Non-pigmented ciliary epithelial cell (primary cell): ENCODE results near the gene MAP4K5.
"Not testable (repeated sequence)": the region's sequence is repeated elsewhere in the genome, so short reads cannot be mapped to it uniquely, and the experiment has no call there.

Experiments used
- DNase-seq: peaks from one replicate; pipeline ENCODE4 v3.0.0-alpha.2; 2010; ENCODE audit warnings: low read depth

Gene MAP4K5

DNA sequence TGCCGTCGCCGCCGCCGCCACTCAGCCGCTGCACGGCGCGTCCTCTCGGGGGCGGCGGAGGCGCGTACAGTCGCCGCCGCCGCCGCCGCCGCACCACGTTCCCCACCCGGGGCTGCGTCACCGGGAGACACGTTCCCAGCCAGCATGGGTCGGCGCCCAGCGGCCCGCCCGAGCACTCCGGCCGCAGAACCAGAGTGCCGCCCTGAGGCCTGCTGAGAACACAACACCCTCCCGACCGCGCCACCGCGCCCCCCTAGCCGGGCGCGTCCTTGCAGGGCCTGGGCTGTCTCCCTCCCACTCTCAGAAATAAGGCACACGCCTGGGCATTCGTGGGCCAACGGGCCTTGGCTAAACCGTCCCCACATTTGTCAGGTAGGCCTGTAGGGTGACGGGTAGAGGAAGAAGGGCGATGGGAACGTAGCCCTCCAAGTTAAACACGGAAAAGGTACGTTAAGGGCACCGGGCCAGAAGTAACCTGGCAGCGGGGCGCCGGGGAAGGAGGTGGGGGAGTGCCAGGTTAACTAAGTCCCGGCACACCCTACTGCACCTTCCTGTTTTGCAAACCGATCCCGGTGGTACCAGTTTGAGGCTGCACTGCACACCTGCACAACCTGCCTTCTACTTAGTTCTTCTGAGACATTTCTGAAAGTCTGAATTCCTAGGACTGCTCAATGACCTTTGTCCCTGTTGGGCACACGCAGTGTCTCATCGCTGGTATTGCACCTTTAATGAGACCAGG, at the start of gene MAP4K5:
Gene MAP4K5, minus strand, starts transcription at position 68 of the 739 bp plus-strand sequence. CDS start 520 bp downstream, outside the sequence.
- DNase-seq, result peak; percentile 54

DNA sequence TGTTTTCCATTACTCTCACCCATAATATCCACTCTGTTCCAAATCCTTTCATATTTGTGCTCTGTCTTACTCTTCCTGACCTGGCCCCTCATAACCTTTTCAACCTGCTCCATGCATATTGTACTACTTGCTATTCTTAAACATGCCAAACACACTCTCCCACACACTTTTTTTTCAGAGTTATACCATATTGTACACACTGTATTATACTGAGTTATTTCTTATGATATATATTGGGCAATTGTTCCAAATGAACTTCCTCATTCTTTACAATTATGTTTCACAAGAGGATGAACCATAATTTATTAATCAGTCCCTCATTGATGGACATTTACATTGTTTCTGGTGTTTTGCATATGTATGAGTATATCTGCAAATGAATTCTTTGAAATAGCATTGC, 46.1 kb upstream of the MAP4K5 start:
- no peak for DNase-seq

DNA sequence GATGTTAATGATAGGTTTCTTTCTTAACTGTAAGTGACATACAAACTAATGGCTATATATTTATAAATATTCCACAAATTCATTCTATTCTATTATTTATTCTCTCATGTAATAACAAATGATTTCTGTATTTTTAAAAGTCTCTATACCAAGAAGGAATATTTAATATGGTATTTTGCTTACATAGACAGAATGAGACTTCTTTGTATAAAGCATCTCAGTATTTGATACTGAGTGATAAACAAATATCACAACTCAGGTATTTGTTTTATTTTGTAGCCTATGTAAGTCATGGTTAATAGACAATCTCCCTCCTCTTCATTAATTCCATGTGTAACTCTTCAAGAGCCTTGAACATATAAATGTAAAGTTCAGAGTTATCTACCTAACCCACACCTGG, 45.6 kb upstream of the MAP4K5 start:
- no peak for DNase-seq

DNA sequence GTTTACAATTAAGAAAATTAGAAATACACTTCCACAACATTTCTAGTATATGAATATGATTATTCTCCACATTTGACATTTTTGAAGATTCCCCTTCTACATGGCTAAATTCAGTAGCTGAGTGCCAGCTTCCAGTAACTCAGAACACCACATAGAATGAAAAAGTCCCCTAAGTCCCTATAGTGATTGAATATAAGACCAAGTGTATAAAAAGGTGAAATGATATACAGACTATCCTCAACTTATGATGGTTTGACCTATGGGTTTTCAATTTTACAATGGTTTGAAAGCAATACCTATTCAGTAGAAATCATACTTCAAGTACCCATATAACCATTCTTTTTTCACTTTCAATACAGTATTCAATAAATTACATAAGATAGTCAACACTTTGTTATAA, 43.4 kb upstream of the MAP4K5 start:
- DNase-seq, result no peak

DNA sequence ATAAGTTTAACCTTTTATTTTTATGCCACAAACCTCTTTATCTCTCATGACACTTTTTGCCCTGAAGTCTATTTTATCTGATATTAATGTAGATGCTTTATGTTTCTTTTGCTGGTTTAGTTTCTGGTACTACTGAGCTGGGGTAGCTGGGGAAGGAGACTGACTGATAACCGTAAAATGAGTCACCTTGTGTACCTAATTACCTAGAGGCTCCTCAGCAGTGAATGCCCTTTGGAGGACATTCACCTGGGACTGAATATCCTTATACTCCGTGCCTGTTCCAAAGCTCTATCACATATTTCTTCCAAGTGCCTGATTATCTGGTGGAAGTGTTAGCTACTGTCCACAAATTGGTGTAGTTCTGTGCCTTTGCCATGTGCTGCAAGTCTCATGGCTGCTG, 41.5 kb upstream of the MAP4K5 start:
- no peak for DNase-seq

DNA sequence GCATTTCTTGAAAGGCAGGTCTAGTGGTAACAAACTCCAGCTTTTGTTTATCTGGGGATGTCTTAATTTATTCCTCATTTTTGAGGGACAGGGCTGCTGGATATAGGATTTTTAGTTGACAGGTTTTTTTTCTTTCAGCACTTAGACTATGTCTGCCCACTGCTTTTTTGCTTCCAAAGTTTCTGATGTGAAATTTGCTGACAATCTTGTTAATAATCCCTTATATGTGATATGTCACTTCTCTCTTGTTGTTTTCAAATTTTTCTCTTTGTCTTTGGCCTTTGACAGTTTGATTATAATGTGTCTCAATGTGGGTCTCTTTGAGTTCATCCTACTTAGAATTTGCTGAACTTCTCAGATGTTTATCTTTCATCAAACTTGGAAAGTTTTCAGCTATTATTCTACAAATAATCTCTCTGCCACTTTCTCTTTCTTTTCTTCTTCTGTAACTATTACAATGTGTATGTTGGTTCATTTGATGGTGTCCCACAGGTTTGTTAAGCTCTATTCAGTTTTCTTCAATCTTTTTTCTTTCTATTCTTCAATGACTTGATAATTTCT, 37.4 kb upstream of the MAP4K5 start:
- DNase-seq, result no peak

DNA sequence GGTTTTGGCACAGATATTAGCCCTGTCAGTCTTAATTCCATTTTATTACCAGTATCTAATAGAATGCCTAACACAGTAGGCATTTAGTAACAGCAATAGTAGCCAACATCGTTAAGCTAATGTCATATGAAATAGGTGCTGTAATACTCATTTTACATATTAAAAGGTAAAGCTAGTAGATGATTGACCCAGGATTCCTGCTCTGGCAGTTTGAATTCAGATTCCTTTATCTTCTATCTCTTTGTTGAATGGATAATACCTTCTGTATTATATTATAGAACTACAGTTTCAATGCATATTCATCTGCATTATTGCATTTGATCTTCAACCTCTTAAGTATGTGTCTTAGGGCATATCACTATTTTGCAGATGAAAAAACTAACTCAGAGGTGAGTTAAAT, 30.5 kb upstream of the MAP4K5 start:
- DNase-seq, result no peak

DNA sequence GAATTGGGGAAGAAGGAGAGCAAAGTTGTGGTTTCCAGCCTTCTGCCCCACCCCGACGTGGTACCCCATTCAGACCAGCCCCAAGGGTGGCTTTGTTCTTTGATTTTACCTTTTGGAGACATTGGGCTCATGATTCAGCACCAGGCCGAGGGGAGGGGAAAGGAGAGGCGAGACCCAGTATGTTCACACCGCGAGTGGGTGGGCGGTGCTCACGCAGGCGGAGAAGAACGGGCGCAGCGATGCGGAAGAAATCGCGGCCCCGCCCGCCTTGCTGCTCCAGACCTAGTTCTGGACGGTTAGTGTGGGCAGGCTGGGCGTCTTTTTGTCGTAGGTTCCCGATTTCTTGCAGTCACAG, 28.5 kb upstream of the MAP4K5 start:
- no peak for DNase-seq

DNA sequence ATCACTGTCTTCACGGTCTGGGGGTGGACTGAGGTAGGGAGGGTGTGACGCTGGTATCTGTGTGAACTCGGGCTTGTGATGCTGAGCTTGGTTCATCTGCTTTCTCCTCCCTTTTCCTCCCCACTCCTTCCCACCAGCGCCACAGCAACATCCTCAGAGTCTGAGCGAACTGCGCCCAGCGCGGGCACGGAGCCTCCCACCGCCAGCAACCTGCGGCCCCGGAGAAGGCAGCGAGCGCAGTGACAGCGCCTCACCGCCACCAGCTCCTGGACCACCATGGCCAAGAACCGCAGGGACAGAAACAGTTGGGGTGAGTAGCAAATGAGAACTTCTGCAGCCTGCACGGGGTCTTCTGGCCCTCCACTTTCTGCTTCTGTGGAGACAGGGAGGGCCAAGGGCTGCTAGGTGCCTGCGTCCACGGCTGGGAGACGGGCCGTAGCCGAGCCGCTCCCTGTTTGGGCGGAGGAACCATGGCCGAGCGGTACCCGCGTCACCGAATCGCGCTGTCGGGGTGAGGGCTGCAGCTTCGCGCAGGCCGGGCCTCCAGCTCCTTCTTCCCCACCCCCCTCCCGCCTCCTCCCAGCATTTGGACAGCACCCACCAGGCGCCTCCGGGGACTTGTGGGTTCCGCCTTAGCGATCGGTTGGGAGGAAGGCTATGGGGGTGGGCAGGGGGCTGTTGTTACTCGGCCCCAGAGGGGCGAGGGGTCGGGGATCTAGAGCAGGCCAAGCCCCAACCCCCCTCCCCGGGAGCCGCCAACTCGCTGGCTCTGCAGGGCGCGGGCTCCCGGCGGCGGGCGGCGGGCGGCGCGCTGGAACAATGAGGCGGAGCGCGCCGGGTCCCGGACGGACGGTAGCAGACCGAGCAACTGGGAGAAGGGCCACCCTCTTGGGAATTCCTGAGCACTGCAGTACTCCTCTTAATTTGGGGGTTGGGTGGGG, 27.9 kb upstream of the MAP4K5 start, which contains the start of gene ATL1:
Gene ATL1, plus strand, starts transcription at position 156 of the 941 bp plus-strand sequence. Its CDS starts 121 bp downstream, at position 277.
- peak; percentile 19 for DNase-seq

DNA sequence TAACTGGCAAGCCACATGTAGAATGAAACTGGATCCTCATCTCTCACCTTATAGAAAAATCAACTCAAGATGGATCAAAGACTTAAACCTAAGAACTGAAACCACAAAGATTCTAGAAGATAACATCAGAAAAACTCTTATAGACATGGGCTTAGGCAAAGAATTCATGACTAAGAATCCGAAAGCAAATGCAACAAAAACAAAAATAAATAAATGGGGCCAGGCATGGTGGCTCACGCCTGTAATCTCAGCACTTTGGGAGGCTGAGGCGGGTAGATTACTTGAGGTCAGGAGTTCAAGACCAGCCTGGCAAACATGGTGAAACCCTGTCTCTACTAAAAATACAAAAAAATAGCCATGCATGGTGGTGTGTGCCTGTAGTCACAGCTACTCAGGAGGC, 20.4 kb upstream of the MAP4K5 start:
- DNase-seq, result not testable (repeated sequence)

DNA sequence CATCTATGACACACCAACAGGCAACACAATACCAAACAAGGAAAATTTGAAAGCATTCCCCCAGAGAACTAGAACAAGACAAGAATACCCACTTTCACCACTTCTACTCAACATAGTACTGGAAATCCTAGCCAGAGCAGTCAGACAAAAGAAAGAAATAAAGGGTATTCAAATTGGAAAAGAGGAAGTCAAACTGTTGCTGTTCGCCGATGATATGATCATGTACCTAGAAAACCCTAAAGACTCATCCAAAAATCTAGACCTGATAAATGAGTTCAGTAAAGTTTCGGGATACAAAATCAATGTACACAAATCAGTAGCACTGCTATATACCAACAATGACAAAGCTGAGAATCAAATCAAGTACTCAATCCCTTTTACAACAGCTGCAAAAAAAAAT, 19.5 kb upstream of the MAP4K5 start:
- DNase-seq, result no peak

DNA sequence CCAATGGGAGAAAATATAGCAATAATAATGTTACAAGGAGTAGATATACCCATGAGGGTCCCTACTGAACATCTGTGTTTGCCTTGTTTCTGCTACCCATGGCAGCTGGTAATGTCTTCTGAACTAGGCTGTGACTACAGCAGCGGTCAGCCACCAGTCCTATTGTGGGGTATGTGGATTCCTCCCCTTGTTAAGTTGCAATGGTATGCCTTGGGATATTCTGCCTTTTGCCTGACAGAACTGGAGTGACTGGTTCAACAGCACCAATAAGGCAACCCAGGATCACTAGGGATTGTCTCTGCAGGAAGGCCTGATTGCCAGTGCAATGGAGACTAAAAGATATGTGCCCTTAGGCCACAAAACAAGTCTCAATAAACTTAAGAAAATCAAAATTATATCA, 17.9 kb upstream of the MAP4K5 start:
- DNase-seq, result no peak

DNA sequence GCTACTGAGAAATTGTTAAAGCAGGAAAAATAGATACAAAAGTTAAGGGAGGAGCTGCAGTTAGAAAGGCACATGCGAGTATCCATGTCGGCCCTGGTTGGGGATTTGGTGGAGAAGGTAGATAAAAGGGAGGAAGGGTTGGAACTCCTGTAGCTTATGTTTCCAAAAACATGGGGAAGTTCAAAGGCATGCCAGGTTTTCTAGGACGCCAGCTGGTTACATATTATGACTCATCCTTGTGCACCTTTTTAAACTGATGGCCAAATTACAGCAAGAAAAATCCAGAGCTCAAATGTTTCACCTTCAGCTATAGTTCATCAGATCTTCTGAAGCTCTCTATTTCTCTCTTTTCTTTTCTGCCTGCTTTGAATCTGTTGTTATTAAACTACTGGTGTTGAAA, 13.2 kb upstream of the MAP4K5 start:
- DNase-seq, result no peak

DNA sequence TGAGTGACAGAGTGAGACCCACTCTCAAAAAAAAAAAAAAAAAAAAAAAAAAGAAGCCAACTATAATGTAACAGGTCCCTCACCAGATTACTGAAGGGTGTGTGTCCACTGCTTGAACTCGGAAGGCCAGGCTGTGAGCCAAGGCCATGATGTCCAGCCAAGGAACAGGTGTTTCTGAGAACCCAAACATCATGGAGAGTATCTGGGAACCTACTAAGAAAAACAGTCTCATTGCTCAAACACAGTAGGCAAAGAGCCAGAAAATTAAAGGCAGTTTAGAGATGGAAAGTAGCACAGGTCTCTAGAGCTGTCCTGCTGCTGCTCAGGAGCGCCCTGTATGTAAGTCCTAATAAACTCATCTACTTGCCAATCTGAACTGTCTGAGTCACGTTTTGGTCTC, 12.5 kb upstream of the MAP4K5 start:
- no peak for DNase-seq

DNA sequence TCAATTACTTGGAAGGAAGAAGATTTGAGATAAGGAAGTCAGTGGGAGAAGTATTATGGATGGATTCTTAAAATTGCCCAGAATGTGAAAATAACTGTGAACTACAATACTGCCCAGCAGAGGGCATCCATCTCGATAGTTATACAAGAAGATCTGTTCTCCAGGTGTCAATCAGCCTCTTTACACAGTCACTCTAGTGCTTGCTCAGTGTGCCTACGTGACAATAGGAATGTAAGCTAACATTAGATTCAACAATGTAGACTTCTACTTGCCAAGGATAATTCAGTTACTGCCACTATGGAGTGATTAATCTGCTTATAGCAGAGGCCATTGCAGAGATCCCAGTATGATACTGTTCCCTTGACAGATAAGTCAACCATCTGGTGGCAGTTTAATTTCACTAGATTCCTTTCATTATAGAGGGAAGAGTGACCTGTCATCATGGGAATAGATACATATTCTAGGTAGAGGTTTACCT, 10.6 kb upstream of the MAP4K5 start:
- DNase-seq, result no peak

DNA sequence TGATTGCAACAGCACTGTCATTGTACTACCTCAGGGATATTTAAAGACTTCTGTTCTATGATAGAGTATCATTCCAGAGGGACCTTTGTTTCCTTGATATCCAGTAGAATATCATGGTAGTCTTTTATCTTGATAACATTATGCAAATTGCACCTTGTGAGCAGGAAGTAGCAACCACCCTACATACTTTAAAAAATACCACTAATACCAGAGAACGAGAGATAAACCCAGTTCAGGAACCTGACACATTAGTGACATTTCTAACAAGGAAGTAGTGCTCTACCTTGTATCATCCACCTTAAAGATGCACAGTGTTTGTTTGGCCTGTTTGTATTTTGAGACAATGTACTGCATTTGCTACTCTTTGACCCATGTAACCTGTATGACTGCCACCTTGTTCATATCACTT, 8.8 kb upstream of the MAP4K5 start:
- no peak for DNase-seq

DNA sequence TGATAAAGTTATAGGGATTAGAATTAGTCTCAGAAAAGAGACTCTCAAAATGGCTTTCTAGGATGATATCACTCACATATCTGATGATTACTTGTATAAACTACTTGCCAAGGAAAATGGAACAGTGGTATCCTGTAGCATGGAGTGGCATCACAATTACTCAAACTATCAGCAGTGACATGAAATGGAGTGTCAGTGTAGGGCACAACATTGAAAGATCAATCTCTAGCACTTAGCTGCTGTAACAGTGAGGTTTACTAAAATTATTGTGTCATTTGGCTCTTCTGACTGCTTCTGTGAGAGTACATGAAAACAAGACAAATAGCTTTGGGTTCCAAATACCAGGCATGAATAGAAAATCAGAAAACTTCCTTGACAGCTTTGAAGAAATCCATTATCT, 6.7 kb upstream of the MAP4K5 start:
- no peak for DNase-seq

DNA sequence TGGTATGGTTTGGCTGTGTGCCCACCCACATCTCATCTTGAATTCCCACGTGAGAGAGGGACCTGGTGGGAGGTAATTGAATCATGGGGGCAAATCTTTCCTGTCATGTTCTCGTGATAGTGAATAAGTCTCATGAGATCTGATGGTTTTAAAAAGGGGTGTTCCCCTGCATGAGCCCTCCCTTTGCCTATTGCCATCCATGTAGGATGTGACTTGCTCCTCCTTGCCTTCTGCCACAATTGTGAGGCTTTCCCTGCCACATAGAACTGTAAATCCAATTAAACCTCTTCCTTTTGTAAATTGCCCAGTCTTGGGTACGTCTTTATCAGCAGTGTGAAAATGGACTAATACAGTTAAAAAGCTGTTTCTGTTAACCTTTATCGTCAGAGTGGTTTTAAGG, 5.7 kb upstream of the MAP4K5 start:
- not testable (repeated sequence) for DNase-seq

DNA sequence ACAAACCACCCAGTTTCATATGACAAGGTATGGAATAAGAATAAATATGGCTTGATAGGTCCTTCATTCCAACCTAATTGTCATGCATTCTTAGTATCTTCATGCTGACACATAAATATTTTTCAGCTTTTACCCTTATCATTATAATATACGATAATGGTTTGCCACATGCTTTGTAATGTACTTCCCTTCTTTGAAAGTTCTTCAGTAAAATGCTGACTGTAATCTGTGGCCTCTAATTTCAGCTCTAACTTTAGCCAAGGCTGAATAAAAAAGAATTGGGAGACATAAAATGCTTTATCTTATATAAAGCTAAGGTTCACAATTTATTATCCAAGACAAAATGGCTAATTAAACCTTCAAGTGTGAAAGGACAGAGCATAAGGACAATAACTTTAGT, 2.6 kb upstream of the MAP4K5 start:
- DNase-seq, result no peak

DNA sequence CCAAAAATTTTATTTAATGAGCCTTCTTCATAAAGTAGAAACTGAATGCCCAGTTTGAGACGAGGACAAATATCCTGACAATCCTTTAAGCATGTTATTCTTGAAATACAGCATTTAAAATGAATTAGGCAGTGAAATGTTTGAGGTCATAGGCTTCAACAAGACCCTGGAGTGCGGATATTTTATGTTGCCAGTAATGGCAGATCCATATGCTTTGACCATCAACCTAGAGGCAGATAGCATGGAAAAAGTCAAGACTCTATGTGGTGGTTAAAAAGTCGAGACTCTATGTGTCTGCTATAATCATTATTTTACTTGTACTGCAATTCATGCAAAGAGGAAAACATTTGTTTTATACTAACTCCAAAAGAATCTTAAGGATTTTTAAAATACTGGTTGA, 2.0 kb upstream of the MAP4K5 start:
- no peak for DNase-seq

DNA sequence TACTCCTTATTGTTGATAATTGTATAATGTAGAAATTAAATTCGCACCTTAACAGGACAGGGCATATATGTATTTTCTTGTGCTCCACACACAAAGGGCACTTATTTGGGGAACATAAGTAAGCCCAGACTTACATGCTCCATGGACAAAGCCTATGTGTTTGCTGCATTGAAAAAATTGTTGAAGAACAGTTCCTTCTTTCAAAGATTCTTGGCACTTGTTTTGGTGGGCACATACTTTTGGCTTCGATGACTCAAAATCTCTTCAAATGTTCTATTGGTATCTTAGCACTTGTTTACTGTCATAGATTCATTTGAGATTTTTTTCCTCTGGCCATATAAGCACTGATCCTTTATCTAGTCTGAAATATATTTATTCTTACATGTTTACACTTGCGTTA, 1.4 kb upstream of the MAP4K5 start:
- no peak for DNase-seq

DNA sequence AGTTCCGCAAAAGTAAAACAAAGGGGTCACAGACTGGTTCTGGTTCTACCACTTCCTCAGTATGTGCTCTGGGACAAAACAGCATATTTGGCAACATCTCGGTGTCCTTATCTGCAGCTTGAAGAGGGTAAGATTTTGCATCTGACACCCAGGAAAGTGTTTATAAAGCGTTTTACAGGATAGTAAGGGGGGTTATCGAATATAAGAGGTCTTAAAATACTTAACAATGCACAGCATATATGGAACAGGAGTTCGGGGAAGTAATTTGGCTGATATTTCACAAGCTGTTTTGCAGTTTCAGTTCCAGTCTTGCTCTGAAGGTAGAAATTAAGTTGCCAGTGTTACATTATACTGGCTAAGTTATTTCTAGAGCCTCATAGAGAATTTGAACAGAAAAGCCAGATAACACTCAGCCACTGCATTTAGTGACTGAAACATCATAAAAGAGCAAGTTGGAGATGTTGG, 904 bp upstream of the MAP4K5 start:
- no peak for DNase-seq
